ENCODE results near the gene ZNF18.

DNA sequence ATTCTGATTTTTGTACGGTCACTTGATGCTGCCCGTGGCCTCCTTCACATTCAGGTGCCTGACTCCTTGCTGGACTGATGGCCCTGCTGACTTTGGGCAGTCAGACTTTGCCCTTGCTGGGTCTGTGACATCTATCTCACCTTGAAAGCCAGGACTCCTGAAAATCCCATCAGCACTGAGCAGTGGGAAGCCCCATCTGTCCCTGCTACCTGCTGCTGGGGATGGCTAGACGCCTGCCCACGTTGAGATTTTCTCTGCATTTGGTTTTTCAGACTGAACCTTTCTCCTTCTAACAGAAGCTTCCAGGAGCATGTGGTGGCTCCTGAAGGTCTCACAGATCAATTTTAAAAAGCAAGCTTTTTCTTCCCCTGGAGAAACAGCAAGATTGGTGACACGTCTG lies 10.2 kb upstream of the ZNF18 start:
- TF ChIP-seq POLR2A (IDR thresholded peaks at IDR 0.05; ENCODE audit: low read depth, low read length) (no peak), POLR2AphosphoS5 (IDR thresholded peaks at IDR 0.05; ENCODE audit: low read depth, low read length) (no peak), TAF1 (IDR thresholded peaks at IDR 0.05; ENCODE audit: low read depth, low read length) (no peak), PAX5 (IDR thresholded peaks at IDR 0.05; ENCODE audit: insufficient read depth, low read length, severe bottlenecking) (no peak)

Measured in GM12891 (cell line).